DND-41 (cell line): ENCODE results near the gene TRAF3IP3.

Experiments used
- EZH2 ChIP-seq: IDR thresholded peaks from 3 replicates; pipeline ENCODE4 v1.6.1; 2012; ENCODE audit warnings: borderline replicate concordance, low read depth, mild to moderate bottlenecking, moderate library complexity, low read length, inconsistent platforms; ENCODE audit not compliant: severe bottlenecking
- TF ChIP-seq, protein P1 (sequence below): IDR thresholded peaks from 2 replicates; pipeline ENCODE4 v1.5.1; 2012; ENCODE audit warnings: borderline replicate concordance, low read length, moderate library complexity, mild to moderate bottlenecking; ENCODE audit not compliant: poor library complexity, severe bottlenecking; ENCODE audit errors: extremely low read depth

DNA sequence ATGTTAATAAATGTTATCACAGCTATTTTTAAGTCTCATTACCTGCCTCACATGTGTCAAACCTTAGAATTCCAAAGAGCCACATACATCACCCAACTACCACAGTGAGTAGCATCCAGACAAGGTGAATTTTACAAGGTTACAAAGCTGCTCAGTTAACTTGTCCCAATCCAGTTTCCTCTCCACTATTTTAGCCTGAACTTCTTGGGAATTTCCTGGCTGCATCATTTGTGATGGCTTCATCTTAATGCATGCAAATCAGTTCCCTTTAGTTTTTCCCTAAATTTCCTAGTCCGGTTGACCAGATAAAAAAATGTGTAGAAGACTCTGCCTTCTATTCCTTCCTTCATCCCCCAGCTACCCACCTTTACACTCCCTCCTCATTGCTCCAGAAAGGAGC is 597 bp upstream of the TRAF3IP3 start:
- TF ChIP-seq, protein P1, sequence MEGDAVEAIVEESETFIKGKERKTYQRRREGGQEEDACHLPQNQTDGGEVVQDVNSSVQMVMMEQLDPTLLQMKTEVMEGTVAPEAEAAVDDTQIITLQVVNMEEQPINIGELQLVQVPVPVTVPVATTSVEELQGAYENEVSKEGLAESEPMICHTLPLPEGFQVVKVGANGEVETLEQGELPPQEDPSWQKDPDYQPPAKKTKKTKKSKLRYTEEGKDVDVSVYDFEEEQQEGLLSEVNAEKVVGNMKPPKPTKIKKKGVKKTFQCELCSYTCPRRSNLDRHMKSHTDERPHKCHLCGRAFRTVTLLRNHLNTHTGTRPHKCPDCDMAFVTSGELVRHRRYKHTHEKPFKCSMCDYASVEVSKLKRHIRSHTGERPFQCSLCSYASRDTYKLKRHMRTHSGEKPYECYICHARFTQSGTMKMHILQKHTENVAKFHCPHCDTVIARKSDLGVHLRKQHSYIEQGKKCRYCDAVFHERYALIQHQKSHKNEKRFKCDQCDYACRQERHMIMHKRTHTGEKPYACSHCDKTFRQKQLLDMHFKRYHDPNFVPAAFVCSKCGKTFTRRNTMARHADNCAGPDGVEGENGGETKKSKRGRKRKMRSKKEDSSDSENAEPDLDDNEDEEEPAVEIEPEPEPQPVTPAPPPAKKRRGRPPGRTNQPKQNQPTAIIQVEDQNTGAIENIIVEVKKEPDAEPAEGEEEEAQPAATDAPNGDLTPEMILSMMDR: no peak
- TF ChIP-seq EZH2: no peak
